ENCODE results near the gene GPRASP2.
A peak's percentile ranks its signal among the peaks of the same experiment; 100 is the strongest.

GPRASP2 gene

GRCh38 chrX:102745513-102745856 is 33.2 kb downstream of the GPRASP2 start:
- DNase-seq (ENCODE audit: low read depth), result no peak

- DNase-seq (ENCODE audit: low read depth), result no peak
Measured at GRCh38 chrX:102745857-102746584, 33.8 kb downstream of the GPRASP2 start.

GRCh38 chrX:102765217-102765616 is 53.0 kb downstream of the GPRASP2 start:
- DNase-seq (ENCODE audit: low read depth), result peak; percentile 72

GRCh38 chrX:102765809-102766208 is 53.6 kb downstream of the GPRASP2 start:
- DNase-seq (ENCODE audit: low read depth), result peak; percentile 64

- DNase-seq (ENCODE audit: low read depth), result no peak
Measured at GRCh38 chrX:102767287-102767686, 55.0 kb downstream of the GPRASP2 start.

Measured in GM04504 (cell line).